Measurements from ENCODE around the gene NOBOX.
A peak's percentile ranks its signal among the peaks of the same experiment; 100 is the strongest.
"Not testable (repeated sequence)": the region's sequence is repeated elsewhere in the genome, so short reads cannot be mapped to it uniquely, and the experiment has no call there.

The NOBOX gene

DNA sequence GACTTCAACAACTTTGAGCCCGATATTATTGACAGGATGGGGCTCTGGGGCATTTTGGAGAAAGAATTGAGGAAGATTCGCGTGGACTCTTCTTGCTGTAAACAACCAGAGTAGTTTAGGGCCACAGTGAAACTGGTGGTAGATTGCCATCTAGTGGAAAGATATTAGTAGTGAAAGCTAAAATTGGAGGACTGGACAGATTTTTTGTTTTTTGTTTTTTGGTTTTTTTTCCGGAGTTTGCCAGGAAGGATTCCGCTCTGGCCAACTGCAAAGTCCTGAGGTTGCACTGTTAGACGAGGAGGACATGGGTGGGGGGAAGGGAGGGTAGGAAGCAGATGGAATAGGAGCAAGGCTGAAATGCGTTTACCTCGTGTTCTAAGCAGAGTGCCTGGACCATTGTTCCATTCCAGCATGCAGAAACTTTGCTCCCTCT is 11.7 kb downstream of the NOBOX start:
- no peak for FAIRE-seq
- DNase-seq (ENCODE audit: low spot score), result peak; percentile 50

DNA sequence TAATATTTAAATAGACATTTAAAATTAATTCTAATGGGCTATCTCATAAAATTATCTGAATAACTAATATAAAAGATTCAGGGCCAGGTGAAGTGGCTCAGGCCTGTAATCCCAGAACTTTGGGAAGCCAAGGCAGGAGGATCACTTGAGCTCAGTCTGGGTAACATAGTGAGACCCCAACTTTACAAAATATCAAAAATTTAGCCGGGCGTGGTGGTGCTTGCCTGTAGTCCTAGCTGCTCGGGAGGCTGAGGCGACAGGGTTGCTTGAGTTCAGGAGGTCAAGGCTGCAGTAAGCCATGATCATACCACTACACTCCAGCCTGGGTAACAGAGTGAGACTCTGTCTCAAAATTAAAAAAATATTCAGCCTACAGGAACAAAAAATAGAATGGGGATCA is 12.5 kb downstream of the NOBOX start:
- no peak for FAIRE-seq
- no peak for DNase-seq (ENCODE audit: low spot score)

DNA sequence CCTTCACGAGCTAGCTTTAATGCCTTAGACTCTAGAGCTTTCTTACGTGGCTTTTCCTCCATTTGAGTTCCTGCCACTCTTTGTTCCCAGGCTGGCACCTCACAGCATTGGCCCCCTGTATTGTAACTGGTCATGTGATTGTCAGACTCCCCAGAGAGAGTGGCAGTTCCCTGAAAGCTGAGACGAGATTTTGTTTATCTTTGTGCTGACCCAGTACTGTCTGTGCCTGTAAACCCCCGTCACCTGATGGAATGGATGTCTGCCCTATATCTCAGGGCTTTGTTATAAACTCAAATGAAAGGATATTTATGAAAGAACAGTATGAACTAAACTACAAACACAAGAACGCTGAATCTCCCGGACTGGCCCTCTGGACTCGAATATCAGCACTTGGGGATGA is 13.0 kb downstream of the NOBOX start:
- DNase-seq (ENCODE audit: low spot score) (no peak), FAIRE-seq (no peak)

DNA sequence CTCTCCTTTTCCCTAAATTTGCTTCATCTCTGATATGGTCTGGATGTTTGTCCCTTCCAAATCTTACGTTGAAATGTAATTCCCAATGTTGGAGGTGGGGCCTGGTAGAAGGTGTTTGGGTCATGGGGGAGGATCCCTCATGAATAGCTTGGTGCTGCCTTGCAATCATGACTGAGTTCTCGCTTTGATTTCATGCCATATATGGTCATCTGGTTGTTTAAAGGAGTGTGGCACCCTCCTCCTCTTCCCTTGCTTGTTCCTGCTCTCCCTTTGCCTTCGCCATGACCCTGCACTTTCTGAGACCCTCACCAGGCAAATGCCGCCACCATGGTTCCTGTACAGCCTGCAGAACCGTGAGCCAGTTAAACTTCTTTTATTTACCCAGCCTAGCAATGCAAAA is 14.5 kb downstream of the NOBOX start:
- FAIRE-seq (no peak), DNase-seq (ENCODE audit: low spot score) (no peak)

DNA sequence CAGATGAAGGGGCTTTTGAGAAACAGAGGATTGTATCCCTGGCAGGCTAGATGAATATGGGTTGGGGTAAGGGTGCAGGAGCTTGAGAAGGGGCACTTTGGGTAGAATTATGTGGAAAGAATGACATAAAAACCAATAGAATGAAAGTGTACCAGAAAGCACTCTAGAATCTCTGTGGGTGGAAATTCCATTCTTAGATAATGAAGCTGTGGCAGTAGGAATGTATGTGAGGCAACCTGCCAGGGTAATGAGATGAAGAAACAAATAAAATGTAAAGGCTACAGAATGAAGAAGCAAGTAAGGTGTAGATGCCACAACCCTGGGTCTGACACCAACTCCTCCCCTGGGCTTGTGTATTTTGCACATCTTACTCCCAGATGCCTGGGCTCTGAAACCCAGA is 16.8 kb downstream of the NOBOX start:
- no peak for DNase-seq (ENCODE audit: low spot score)
- FAIRE-seq, result no peak

DNA sequence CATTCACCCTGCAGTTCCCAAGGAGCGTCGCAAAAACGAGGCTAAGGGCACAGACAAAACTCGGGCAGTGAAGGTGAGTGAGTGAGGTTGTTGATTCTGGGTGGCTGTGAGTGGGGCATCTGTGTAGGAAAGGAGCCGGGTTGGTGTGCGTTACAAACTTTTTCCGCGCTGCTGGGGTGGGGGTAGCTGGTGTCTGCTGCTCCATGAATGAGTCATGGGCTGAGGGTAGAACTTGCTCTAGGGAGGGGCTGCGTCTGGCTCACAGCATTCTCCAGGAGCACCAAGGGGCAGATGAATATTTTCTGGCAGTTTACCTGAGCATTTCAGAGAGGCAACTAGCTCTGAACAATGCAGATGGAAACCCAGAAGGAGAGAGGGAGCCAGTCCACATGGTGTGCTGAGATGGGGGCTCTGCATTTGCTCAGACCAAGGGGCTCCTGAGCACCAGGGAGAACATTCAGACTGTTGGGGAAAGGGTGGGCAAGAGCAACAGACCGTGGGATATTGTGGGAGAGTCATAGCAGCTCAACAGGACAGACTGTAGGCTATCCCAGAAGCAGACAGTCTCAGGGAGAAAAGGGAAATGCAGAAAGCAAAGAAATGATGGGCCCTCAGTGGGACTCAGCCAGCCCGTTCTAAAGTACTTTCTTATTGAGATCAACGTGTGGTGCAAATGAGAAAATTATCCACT is 18.8 kb downstream of the NOBOX start:
- DNase-seq (ENCODE audit: low spot score) (peak; percentile 82), FAIRE-seq (no peak)

DNA sequence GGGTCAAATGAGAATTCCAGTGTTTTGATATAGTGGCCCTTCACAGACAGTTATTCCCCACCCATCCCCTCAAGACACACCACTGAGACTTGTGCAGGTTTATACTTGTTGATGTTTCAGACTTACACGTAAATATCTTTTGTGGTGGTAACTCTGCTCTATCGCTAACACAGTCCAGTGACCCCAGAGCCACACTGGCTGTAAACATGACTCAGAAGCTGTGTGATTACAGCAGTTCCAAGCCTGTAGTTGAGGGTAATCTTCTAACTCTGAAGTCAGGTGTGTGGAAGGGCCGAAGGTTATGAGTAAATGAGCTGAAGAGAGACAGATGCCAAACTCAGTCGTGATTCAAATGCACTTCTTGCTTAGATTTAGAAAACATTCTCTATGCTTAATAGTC is 19.4 kb downstream of the NOBOX start:
- FAIRE-seq (no peak), DNase-seq (ENCODE audit: low spot score) (peak; percentile 33)

DNA sequence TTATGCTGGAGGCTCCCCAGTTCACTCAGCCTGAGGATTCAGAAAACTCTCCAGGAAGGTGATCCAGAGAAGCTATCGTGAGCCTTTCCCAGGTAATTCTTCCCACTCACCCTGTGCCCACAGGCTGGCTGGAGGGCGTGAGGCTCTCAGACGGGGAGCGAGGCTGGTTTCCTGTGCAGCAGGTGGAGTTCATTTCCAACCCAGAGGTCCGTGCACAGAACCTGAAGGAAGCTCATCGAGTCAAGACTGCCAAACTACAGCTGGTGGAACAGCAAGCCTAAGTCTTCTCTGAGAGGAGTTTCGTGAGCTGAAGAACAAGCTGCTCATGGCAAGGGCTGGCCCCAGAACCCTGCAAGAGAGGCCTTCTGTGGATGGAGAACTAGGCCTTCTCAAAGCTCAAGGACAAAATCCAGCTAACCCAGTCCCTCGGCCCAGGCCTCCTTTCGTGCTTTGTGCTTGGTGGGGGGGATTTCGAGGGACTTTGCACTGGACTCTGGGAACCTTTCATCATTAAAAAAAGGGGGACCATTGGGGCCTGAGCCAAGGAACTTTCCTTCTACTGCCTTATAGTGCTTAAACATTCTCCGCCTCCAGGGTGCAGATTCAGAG is 23.6 kb downstream of the NOBOX start:
- FAIRE-seq (no peak), DNase-seq (ENCODE audit: low spot score) (no peak)

DNA sequence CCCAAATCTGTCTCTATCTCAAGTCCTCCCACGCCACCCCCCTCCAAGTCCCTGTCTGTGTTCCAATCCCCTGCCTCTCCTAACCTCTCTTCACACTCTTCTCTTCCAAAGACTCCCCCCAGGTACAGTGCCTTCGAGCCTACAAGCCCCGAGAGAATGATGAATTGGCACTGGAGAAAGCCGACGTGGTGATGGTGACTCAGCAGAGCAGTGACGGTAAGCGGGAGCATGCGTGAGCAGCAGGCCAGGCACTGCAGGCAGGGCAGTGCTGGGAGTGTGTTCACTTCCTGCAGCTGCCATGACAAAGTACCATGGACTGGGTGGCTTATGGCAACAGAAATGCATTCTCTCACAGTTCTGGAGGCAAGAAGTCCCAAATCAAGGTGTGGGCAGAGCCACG is 24.8 kb downstream of the NOBOX start:
- FAIRE-seq (no peak), DNase-seq (ENCODE audit: low spot score) (peak; percentile 40)

DNA sequence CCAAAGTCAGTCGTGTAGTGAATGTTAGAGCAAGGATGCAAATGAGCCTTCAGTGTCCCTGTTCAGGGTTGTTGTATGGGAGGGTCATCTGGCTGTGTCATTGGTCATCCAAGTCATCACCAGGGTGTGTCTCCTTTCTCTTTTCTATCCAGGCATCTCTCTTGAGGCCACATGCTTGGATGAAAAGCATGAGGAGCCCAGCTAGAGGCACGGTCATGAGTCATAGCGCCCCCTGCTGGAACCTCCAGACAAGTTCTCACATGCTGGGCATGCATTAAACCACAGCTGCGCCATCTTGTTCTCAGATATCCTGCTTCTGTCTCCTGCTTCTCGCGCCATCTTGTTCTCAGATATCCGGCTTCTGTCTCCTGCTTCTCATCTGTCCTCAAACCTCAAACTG is 34.3 kb downstream of the NOBOX start:
- not testable (repeated sequence) for DNase-seq (ENCODE audit: low spot score); FAIRE-seq

DNA sequence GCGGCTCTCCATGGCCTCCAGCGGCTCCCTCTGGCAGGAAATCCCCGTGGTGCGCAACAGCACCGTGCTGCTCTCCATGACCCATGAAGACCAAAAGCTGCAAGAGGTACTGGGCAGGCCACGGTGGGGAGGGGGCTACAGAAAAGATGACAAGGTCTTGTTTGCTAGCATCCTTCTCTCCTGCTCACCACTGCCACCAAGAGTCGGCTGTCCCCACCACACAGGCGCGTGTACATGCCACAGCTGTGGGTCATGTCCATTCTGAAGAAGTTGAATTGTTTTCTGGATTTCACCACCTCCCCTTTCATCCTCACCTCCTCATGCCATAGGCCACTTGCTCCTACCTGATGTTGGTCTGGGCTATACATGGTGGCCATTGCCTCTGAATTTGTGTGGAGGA is 36.2 kb downstream of the NOBOX start:
- FAIRE-seq, result not testable (repeated sequence)

DNA sequence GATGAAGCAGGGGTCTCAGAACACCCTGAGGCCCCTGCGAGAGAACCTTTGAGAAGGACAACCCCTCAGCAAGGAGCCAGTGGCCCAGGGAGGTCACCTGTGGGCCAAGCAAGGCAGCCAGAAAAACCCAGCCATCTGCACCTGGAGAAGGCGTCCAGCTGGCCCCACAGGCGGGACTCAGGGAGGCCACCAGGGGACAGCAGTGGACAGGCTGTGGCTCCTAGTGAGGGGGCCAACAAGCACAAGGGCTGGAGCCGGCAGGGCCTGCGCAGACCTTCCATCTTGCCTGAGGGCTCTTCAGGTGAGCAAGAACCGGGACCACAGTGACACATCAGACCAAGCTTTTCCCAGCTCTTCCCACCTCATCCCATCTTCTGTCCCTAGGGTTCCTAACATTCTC is 38.0 kb downstream of the NOBOX start:
- not testable (repeated sequence) for DNase-seq (ENCODE audit: low spot score); FAIRE-seq

More for the DNA sequence above, 36.2 kb downstream of the NOBOX start:
- not testable (repeated sequence) for DNase-seq (ENCODE audit: low spot score)

DNA sequence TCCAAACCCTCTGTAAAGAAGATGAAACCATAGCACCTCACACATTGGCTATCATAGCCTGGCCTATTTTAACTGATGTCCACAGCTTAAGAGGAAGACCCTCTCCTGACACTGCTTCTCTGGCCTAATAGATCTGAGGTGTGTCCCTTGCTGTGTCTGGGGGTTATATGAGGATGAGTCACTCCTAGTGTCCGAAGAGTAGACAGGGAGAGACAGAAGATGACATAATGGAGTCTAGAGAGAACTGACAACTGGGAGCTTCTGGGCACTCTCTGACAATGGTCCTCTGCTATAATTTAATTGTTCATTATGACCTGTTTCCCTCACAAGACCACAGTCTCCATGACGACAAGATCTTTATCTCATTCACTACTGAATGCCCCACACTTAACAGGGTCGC is 41.4 kb downstream of the NOBOX start:
- not testable (repeated sequence) for FAIRE-seq; DNase-seq (ENCODE audit: low spot score)

DNA sequence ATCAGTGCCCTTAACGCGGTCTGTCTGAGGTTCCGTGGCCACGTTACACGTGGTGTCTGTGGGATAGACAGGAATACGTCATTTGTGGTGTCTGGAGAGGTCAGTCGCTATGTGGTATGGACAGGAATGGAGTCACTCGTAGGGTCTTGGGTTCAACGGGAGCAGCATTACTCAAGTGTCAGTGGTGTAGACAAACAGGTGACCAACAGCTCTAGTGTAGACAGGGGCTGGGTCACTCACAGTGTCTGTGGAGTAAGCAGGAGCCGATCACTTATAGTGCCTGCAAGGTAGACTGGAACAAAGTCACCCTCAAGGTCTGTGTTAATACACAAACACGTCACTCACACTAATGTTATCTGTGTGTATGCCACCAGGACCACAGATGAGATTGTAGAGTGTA is 46.6 kb downstream of the NOBOX start:
- FAIRE-seq; DNase-seq (ENCODE audit: low spot score): not testable (repeated sequence)

DNA sequence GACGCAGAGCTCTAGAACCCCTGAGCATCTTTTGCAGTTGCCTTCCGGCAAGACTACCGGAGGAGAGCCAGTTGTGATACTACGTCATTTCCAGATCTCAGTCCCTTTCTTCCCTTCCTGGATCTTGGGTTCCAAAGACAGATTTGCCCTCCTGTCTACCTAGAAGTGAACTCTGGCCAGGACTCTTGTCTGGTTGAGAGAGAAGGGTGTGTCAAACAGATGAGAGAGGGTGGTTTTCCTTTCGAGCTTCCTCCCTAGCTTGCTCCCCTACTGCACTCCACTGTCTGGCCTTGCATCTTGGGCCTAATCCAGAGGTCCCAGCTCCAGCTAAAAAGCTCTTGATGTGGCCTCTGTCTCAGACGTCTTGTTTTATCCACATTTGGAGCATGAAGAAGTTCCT is 47.3 kb downstream of the NOBOX start:
- not testable (repeated sequence) for FAIRE-seq; DNase-seq (ENCODE audit: low spot score)

DNA sequence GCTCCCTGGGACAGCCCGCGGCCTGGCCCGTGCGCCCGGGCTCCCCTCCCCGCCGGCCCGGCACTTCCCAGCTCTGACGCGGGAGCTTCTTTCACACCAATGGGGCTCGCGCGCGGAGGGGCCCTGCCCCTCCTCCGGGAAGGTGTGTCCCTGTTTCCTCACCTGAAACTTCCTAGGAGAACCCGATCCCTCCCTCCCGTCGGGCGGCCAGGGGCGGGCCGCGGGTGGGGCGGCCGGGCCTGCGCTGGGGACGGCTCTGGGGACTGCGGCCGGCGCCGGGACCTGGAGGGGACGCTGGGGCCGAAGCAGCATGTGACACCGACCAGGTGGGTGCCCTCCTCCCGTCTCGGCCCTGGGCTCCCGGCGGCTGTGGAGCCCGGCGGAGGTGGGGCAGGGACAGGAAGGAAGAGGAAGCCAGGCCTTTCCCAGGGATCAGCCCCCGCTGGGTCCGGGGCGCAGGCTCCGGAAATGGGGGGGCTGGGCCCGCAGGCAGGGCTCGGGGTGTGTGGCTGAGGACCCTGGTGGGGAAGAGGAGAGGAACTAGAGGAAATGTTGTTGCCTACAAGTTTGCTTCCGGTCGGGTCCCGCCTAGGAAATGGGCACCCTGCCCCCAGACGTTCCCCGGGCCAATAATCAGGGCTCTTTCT is 48.2 kb downstream of the NOBOX start, which contains the start of gene ARHGEF5:
ARHGEF5 (plus strand) TSS at position 227 of the 647 bp plus-strand sequence. CDS start 7,268 bp downstream, outside the sequence.
- not testable (repeated sequence) for FAIRE-seq; DNase-seq (ENCODE audit: low spot score)

DNA sequence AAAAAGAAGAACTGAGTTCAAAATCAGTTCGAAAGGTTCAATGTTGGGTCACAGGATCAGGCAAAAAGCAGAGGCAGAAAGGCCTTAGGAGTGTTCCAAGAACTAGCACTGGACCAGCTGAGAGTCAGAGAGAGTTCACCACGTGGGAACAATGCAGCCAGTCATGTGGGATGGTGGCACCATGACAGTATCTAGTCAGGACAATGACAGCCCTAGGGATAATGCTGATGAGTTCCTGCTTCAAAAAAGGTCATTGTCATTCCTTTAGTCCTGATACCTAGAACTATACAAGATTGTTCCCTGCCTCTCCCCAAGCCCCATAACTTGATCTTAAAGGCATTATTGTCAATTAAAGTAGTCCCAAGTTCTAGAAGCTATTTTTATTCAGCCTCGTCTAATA is 51.8 kb downstream of the NOBOX start:
- DNase-seq (ENCODE audit: low spot score); FAIRE-seq: not testable (repeated sequence)

DNA sequence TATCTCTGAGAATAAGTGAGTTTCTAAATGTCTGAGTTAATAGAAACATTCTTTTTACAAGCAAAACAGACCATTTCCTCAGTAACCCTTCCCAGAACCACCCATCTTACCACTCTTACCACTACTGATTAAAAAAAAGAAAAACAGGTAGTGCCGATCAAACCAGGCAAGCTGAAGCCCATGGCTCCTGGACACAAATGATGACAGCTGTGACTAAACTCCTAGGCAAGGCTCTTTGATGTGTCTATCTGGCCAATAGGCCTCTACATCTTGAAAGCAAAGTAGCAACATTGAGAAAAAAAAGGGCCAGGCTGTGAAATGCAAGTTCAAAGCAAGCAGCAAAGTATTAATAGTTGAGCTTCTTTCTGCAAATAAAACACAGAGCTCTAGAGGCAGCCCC is 54.9 kb downstream of the NOBOX start:
- FAIRE-seq; DNase-seq (ENCODE audit: low spot score): not testable (repeated sequence)

All from urothelium cell line (cell line).